Spleen (tissue), 7 donors: ENCODE measurements around the gene CCDC148.

ENCODE experiments used
- POLR2A ChIP-seq, 3 donors: fragments of 450-650 bp; IDR thresholded peaks; one replicate each; pipeline ENCODE4 v1.5.1; 2017; ENCODE audit warnings: antibody characterized with exemption in 3 of 3, mild to moderate bottlenecking in 1 of 3
- TF ChIP-seq, protein P1 (sequence below), 11 experiments: fragments of 200-600 bp in 7 of 11; fragments of 450-650 bp in 4 of 11; sonication (generic) in 4 of 11; IDR thresholded peaks in 8 of 11; conservative IDR thresholded peaks in 3 of 11; 1 replicate in 7 of 11; 2 replicates in 4 of 11; pipeline versions ENCODE4 v1.4.0 to v1.8.0; 2016 to 2021; ENCODE audit warnings: antibody characterized with exemption in 11 of 11, inconsistent platforms in 4 of 11, mild to moderate bottlenecking in 1 of 11
- donor health status: DM: no; HTN: no; CAD: no; lungs with moderate emphysema.
- donor health status: DM: no; HTN: no; CAD: no.
- donor health status: DM: no; HTN: no; CAD: no.

DNA sequence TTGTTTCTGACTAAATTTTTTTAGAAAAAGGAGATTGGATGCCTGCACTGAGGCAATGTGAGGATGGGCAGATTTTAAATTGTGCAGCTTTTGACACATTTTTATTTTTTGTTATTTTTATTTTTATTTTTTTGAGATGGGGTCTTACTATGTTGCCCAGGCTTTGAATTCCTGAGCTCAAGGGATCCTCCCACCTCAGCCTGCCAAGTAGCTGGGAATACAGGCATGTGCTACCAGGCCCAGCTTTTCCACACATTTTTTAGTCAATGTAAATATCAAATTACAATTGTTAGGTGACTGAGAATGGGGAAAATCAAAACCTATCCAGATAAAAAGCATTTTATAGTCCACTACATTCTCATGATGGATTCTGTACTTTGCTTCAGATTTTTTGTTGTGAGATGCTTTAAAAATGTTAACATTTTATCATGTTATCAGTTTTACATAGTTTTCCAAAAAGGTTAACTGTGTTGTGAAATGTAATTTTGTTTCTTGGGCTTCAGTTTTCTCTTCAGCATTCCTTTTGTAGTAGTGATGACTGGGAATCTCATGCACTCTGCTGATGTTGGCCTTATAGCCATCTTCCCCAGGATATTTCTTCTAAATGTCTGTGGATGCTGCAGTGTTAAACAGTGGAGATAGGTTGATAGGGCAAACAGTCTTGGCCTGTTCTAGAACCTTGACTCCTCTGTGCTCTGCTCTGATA is 41.6 kb upstream of the CCDC148 start:
- TF ChIP-seq, protein P1, sequence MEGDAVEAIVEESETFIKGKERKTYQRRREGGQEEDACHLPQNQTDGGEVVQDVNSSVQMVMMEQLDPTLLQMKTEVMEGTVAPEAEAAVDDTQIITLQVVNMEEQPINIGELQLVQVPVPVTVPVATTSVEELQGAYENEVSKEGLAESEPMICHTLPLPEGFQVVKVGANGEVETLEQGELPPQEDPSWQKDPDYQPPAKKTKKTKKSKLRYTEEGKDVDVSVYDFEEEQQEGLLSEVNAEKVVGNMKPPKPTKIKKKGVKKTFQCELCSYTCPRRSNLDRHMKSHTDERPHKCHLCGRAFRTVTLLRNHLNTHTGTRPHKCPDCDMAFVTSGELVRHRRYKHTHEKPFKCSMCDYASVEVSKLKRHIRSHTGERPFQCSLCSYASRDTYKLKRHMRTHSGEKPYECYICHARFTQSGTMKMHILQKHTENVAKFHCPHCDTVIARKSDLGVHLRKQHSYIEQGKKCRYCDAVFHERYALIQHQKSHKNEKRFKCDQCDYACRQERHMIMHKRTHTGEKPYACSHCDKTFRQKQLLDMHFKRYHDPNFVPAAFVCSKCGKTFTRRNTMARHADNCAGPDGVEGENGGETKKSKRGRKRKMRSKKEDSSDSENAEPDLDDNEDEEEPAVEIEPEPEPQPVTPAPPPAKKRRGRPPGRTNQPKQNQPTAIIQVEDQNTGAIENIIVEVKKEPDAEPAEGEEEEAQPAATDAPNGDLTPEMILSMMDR (IDR thresholded peaks at IDR 0.05 in 8 of 11, conservative IDR thresholded peaks at IDR 0.05 in 3 of 11): no peak
- no peak for TF ChIP-seq POLR2A (IDR thresholded peaks at IDR 0.05)
